Hepatocyte (in vitro differentiated cells): ENCODE results near the gene RIT1.

Source experiments
- EZH2 ChIP-seq: fragments of 200-600 bp; sonication (generic); IDR thresholded peaks from 2 replicates; pipeline ENCODE4 v1.6.1; 2016; ENCODE audit warnings: antibody characterized with exemption, mild to moderate bottlenecking, borderline replicate concordance
- EZH2phosphoT487 ChIP-seq: fragments of 200-600 bp; sonication (generic); IDR thresholded peaks from one replicate; pipeline ENCODE4 v1.6.1; 2018; ENCODE audit warnings: antibody characterized with exemption, mild to moderate bottlenecking, low read depth, moderate library complexity; ENCODE audit not compliant: unreplicated experiment, severe bottlenecking
- TF ChIP-seq, protein P1 (sequence below): fragments of 200-600 bp; sonication (generic); IDR thresholded peaks from 2 replicates; pipeline ENCODE4 v1.5.1; 2016; ENCODE audit warnings: antibody characterized with exemption, mild to moderate bottlenecking; ENCODE audit not compliant: poor library complexity

GRCh38 chr1:155918660-155919059, 7.5 kb upstream of the RIT1 start:
- TF ChIP-seq, protein P1, sequence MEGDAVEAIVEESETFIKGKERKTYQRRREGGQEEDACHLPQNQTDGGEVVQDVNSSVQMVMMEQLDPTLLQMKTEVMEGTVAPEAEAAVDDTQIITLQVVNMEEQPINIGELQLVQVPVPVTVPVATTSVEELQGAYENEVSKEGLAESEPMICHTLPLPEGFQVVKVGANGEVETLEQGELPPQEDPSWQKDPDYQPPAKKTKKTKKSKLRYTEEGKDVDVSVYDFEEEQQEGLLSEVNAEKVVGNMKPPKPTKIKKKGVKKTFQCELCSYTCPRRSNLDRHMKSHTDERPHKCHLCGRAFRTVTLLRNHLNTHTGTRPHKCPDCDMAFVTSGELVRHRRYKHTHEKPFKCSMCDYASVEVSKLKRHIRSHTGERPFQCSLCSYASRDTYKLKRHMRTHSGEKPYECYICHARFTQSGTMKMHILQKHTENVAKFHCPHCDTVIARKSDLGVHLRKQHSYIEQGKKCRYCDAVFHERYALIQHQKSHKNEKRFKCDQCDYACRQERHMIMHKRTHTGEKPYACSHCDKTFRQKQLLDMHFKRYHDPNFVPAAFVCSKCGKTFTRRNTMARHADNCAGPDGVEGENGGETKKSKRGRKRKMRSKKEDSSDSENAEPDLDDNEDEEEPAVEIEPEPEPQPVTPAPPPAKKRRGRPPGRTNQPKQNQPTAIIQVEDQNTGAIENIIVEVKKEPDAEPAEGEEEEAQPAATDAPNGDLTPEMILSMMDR, result no peak
- TF ChIP-seq EZH2 (no peak), EZH2phosphoT487 (no peak)
